ENCODE measurements around the gene MEF2D.

DNA sequence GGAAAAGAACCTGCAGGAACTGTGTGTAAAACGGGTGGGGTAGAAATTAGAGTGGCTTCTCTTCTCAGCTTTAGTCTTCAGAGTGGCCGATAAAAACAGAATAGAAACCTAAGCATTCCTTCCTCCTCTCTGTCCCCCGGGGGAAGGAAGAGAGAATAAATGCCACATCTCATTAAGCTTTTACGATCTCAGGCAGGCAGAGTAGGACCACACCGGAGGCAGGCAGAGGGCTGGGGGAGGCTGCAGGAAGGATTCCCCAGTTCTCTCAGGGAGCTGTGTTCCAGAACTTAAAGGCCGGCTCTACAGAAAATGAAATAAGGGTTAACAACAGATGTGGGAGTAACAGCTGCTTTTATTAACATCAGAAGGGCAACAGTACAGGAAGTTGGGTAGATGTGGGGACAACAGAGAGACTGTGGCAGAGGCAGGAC, 24.5 kb upstream of the MEF2D start:
- TF ChIP-seq CTCF (conservative IDR thresholded peaks at IDR 0.05; ENCODE audit: low read depth, low read length) (no peak), EZH2 (IDR thresholded peaks at IDR 0.05; ENCODE audit: low read length, unreplicated experiment) (no peak)
